Activated naive CD4-positive, alpha-beta T cell treated with anti-CD3 and anti-CD28 coated beads, Interleukin-2, amount 10 ng/mL, durations not matched to agents 5 hours and 36 hours (primary cell): ENCODE results near the gene HELLS. TPM values are rescaled to one million over a fixed set of nuclear protein-coding genes. Genes with fewer than 3 reads are reported as not detected.

Source experiments
- total RNA-seq, 2 experiments: library from RNA; stranded (reverse); gene quantifications; one replicate each; pipeline ENCODE4 v1.2.3, GENCODE V29; 2021

HELLS gene
- 10 to 100 TPM; 84.3 to 86.0 TPM for total RNA-seq

DNA sequence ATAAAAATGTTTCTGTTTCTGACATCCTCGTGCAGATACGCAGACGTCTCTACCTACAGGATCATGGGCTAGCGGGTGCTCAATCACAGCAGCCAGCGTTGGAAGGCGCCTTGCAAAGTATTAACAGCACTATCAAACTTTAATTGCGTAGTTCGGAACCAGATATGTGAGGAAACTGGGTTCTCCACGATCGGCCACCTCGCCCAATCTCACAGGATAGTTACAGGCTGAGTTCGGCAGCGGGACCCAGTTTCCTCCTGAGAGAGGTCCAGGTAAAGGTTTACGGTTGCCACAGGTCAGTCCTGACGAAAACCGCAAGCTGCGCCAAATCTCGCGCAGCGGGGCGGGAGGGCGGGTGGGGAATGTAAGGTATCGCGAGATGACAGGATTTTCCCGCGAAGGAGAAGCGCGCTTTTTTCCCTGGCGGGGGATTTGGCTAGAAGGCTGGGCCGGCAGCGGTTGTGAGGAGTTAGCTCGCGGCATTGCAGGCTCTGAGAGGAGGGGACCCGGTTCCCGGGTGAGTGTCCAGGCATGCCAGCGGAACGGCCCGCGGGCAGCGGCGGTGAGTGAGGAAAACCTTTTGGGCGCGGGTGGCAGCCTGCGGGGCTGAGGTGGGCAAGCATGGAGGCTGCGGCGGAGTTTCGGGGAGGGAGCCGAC lies at the start of gene HELLS:
TSS of gene HELLS (plus strand) at position 398 of the 658 bp plus-strand sequence. CDS start at position 532, 134 bp downstream.

Other genes with a start within 250 kb of the HELLS start
- 10 to 100 TPM; 19.7 to 20.8 TPM for gene NOC3L, start 182.8 kb upstream of the HELLS start, total RNA-seq
- gene TBC1D12, start 143.2 kb upstream of the HELLS start, total RNA-seq: under 1 TPM; 0.10 to 0.17 TPM
- not detected for gene CYP2C18, start 137.9 kb downstream of the HELLS start, total RNA-seq
- under 1 TPM in 1 of 2 experiments, not detected in 1; 0.07 TPM for gene CYP2C19, start 216.9 kb downstream of the HELLS start, total RNA-seq